Measurements from ENCODE around the gene GALNT11.

- TF ChIP-seq CTCF (IDR thresholded peaks at IDR 0.05) (no peak), POLR2A (IDR thresholded peaks at IDR 0.05) (no peak), EP300 (IDR thresholded peaks at IDR 0.05) (no peak), POLR2AphosphoS5 (IDR thresholded peaks at IDR 0.05) (no peak)
Measured at GRCh38 chr7:152011860-152012259, 13.6 kb upstream of the GALNT11 start.

Measured in gastroesophageal sphincter (tissue), 3 donors.